Choroid plexus epithelial cell (primary cell): Measurements from ENCODE around the gene EMC10.
"Not testable (repeated sequence)": the region's sequence is repeated elsewhere in the genome, so short reads cannot be mapped to it uniquely, and the experiment has no call there.

Experiments used
- DNase-seq: peaks from one replicate; pipeline ENCODE4 v3.0.0-alpha.2; 2010; ENCODE audit warnings: low read depth
- H3K4me3 ChIP-seq: 2 replicates; pipeline ENCODE4 v1.5.1; 2011; ENCODE audit warnings: low read depth, mild to moderate bottlenecking, control low read depth, low read length, moderate library complexity
- CTCF ChIP-seq: conservative IDR thresholded peaks from 2 replicates; pipeline ENCODE4 v1.5.1; 2011; ENCODE audit warnings: low read depth, mild to moderate bottlenecking, control low read depth, inconsistent platforms, low read length, moderate library complexity

The EMC10 gene

GRCh38 chr19:50467566-50467965, 8.7 kb upstream of the EMC10 start:
- TF ChIP-seq CTCF, result no peak
- no peak overlapping the region for H3K4me3 ChIP-seq
- DNase-seq, result no peak

GRCh38 chr19:50468818-50469217, 7.5 kb upstream of the EMC10 start:
- TF ChIP-seq CTCF, result no peak
- no peak for DNase-seq
- H3K4me3 ChIP-seq, result no peak overlapping the region

GRCh38 chr19:50473336-50473735, 3.0 kb upstream of the EMC10 start:
- not testable (repeated sequence) for H3K4me3 ChIP-seq, DNase-seq

GRCh38 chr19:50475101-50475568, 1.2 kb upstream of the EMC10 start:
- no peak overlapping the region for H3K4me3 ChIP-seq
- no peak for TF ChIP-seq CTCF
- DNase-seq, result no peak

GRCh38 chr19:50475736-50476223, 527 bp upstream of the EMC10 start:
- TF ChIP-seq CTCF, result no peak
- H3K4me3 ChIP-seq, result peak overlapping the region; percentile 16
- DNase-seq, result no peak

- H3K4me3 ChIP-seq, result peak overlapping the region; percentile 96
- TF ChIP-seq CTCF, result no peak
- DNase-seq, result no peak
Measured at GRCh38 chr19:50476907-50477238, 566 bp downstream of the EMC10 start.

- DNase-seq, result no peak
- TF ChIP-seq CTCF, result no peak
- no peak overlapping the region for H3K4me3 ChIP-seq
Measured at GRCh38 chr19:50477751-50478515, 1.6 kb downstream of the EMC10 start.
